UCSD-AML1 (cell line): Measurements from ENCODE around the gene CABLES2.

Experiments
- DNase-seq: peaks from one replicate; lab custom pipeline; 2025; ENCODE audit not compliant: unreplicated experiment; lab: John Stamatoyannopoulos, UW

CABLES2 gene

GRCh38 chr20:62418709-62419487 lies 11.8 kb upstream of the CABLES2 start:
- DNase-seq, result no peak

- DNase-seq, result no peak
These were observed 11.1 kb upstream of the CABLES2 start for GRCh38 chr20:62417981-62418708.

DNA sequence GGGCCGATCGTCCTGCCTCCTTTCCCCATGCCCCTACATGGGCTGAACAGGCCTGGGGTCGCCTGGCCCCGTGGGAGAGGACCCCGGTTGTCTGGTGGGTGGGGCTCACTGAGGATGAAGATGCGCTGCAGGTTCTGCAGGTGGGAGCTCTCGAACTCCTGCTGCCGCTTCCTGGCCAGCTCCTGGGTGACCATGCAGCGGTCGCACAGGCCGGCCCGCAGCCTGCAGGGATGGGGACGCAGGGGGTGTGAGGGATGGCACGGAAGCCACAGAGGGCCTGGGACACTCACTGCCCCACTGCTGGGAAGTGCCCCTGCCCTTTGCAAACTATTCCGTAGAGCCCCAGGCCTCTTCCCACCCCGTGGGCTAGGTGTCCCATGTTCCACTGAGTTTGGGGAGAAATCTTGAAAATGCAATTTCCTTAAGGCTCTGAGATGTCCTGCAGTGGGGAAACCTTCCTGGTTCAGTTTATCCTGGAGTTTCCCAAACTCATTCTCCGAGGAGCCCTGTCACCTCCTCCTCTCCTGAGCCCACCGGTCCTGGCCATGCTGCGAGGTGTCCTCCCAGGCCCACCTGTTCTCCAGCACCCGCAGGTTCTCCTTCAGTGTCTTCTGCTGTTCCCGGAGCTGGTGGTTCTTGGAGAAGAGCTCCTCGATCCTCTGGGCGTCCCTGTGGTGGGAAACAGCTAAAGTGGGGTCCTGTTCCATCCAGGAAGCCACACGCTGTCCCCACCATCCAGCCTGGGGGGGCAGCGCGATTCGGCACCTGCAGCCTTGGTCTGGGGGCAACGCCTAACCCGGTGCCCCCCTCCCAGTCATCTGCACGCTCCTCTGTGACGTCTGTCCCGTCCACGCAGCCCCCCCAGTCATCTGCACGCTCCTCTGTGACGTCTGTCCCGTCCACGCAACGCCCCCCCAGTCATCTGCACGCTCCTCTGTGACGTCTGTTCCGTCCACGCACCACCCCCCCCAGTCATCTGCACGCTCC lies 9.9 kb upstream of the CABLES2 start:
- no peak for DNase-seq

- no peak for DNase-seq
These were observed 8.4 kb upstream of the CABLES2 start for GRCh38 chr20:62415354-62416111.

- DNase-seq, result no peak
These were observed 6.9 kb upstream of the CABLES2 start for GRCh38 chr20:62413896-62414481.

- no peak for DNase-seq
These were observed 6.0 kb upstream of the CABLES2 start for GRCh38 chr20:62413025-62413570.

DNA sequence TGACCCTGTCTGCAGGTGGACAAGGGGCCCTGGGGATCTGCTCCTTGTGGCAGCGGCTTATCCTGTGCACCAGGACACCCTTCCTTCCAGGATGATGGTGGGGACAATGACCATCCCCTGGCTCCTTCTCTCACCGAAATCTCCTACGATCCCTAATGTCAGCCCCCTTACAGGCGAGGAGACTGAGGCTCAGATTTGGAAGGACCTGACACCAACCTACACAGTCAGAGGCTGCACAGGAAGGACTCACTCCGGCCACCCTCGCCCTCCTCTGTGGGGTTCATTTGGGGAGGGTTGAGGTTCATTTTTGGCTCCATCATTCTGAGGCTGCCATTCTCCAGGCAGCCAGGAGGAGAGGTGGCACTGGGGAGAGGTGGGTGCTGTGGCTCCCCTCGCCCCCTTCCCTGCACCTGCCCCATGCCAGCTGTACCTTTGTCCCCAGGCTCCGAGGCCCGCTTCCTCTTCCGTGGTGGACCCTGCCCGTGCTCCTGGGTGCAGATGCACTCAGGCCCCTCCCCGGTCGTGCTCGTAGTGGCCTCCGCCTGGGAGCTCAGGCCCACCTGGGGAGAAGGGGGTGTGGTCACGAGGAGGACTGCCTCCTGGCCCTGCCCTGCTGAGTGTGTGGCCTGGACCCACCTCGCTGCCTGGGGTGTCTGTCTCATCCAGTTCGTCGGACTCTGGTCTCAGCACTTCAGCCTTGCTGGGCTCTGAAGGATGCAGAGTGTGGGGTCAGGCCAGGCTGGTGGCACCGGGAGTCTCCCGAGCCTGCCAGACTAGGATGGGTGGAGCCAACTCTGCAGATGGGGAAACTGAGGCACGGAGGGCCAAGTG lies 5.3 kb upstream of the CABLES2 start:
- DNase-seq, result no peak

GRCh38 chr20:62411479-62412193 lies 4.6 kb upstream of the CABLES2 start:
- no peak for DNase-seq

- DNase-seq, result no peak
These were observed 3.8 kb upstream of the CABLES2 start for GRCh38 chr20:62410746-62411478.

DNA sequence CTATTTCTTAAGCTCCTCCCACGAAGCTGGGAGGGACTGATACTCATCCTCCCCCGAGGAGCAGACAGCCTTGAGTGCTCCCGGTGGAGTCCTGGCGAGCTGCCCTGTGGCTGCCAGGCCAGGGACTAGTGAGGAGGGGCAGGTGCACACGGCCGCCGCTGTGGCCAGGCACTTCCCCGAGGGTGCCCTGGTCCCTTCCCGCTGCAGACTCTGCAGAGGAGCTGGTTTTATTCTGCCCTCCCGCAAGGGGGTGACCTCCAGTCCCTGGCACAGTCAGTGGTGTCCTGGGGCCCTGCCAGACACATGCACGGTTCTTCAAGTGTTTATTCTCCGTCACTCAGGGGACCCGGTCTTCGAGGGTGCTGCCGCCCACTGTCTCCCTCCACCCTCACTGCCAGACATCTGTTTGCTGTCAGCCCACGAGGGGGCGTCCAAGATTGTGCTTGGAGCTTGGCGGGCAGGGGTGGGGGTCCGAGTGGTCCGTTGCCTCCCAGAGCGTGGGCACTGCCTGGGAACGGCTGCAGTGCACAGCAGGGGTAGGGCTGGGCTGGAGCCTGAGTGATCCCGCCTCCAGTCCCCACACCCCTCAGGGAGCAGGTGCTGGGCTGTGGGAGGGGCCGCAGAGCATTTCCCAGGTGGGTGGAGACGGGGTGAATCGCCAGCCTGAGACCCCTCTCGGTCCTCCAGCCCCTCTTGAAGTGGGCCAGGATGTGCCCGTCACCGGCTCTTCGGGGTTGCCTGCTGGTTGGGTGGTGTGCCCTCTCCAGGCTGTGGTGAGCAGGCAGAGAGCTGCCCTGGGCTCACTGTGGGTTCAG lies 3.1 kb upstream of the CABLES2 start:
- DNase-seq, result peak; percentile 46

DNA sequence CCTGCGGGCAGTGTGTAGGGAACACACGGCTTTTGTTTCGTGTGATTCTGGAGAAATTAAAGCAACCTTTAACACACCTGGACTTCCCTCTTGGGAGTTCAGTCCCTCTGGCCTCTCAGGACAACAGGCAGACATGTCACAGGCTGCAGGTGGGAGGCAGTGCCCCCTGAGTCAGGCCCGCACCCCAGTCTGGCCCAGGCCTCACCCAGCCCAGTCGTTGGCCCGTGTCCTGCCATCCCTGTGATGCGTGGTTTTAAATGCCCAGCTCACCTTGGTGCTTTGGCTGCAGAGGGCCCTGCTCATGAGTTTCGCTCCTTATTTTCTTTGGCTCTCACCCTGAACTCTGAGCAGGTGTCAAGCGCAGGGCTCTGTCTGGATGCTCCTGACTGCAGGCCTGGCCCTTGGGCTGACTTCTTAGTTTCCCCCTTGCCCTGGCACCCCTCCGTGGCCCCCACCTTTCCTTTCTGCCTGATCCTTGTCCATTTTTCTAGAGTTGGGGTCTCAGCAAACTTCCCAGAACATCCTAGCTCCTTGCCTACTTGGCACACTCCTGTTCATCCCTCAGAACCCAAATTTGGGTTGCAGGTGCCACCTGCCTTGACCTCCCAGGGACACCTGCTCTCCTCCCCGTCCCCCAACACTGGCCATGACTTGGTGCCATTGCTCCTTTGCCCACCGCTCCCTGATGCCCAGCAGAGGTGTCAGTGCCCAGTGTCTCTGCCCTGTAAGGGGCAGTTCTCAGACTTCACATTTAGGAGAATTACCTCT lies 2.2 kb upstream of the CABLES2 start:
- no peak for DNase-seq

DNA sequence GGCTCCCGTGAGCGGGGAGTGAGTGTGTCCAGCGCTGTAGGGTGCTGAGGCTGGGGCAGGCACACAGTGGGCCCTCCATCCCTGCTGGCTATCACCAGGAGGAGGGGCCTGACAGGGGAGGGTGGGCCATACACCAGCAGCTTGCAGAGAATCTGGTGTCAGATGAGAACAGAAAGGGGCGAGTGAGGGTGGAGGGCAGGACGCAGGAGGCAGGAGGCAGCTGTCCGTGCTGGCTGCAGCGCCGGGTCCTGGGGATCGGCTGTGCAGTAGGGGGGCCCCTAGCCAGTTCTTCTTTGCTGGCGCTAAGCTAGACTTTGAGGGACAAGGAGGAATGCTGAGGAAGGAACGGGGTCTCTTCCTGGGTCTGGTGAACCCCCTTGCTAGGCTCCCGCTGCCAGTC lies 1.6 kb upstream of the CABLES2 start:
- no peak for DNase-seq

GRCh38 chr20:62408055-62408454 lies 970 bp upstream of the CABLES2 start:
- DNase-seq, result no peak

DNA sequence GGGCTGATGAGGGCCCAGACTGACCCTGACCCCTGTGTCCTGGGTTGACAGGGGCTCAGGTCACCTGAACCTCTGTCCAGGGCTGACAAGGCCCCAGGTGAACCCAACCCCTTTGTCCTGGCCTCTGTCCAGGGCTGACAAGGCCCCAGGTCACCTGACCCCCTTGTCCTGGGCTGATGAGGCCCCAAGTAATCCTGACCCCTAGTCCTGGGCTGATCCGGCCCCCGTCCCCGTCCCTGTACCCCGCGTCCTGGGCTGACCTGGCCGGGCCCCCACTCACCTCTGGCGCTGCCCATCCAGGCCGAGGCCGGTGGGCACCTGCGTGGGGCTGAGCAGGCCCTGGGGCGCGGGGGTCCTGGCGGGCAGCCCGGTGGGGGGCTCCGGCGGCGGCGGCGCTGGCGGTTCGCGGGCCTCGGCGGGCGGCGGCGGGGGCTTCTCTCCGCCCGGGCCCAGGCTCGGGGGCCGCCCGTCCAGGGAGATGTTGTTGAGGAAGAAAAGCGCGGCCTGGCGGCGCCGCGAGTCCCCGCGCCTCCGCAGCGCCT lies 379 bp downstream of the CABLES2 start:
- no peak for DNase-seq

- no peak for DNase-seq
These were observed 1.0 kb downstream of the CABLES2 start for GRCh38 chr20:62405981-62406513.
